Activated T-helper 2 cell treated with anti-CD3 and anti-CD28 coated beads, Interferon-gamma antibody, Interleukin-2, Interleukin-4, amounts not matched to agents 10 μg/mL and 5 μg/mL and 100 μg/mL, durations not matched to agents 14 hours and 24 hours and 36 hours (primary cell): ENCODE data around the gene SNX24. TPM values are rescaled to one million over a fixed set of nuclear protein-coding genes. Genes with fewer than 3 reads are reported as not detected.

Experiments used
- DNase-seq: peaks from one replicate; pipeline ENCODE4 v3.0.0; 2021; ENCODE audit warnings: low spot score
- H3K27ac Mint-ChIP-seq: one replicate; pipeline ENCODE4 v1.8.0; 2021; ENCODE audit warnings: mixed read lengths
- H3K27me3 Mint-ChIP-seq: one replicate; pipeline ENCODE4 v1.8.0; 2021; ENCODE audit warnings: low read depth, mixed read lengths
- H3K36me3 Mint-ChIP-seq: one replicate; pipeline ENCODE4 v1.8.0; 2021; ENCODE audit warnings: low read depth, mixed read lengths
- H3K4me1 Mint-ChIP-seq: one replicate; pipeline ENCODE4 v1.8.0; 2021; ENCODE audit warnings: low read depth, mixed read lengths
- H3K4me3 Mint-ChIP-seq: one replicate; pipeline ENCODE4 v1.8.0; 2021; ENCODE audit warnings: low read depth, mild to moderate bottlenecking, moderate library complexity, mixed read lengths
- H3K9me3 Mint-ChIP-seq: one replicate; pipeline ENCODE4 v1.8.0; 2021; ENCODE audit warnings: mixed read lengths
- intact Hi-C: fragments of 100-400 bp; cut with micrococcal nuclease; formaldehyde crosslinking; loops from one replicate; pipeline ENCODE4 v1.15.1; 2023
- total RNA-seq: library from RNA; stranded (reverse); gene quantifications from 2 replicates; pipeline ENCODE4 v1.2.3, GENCODE V29; 2022

SNX24 gene
- total RNA-seq, 1 donor from 2014 or later, result 1.7 TPM

DNA sequence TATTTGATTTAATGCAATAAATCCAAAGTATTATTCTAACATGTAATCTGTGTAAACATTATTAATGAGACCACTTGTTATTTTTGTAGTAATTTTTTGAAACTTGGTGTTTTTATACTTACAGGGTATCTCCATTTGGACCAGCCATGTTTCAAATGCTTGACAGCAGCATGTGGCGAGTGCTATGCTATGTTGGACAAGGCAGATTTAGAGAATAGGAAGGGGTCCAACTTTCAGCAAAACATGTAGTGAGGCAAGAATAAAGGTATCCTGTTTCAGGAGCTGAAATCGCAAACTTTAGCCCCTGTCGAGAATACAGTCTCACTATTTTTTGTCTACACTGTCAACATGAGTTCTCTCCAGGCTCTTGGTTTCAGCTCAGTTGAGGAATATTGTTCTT is 33.7 kb downstream of the SNX24 start:
- no peak for DNase-seq
- intact Hi-C loops, result no loop called here
- H3K27me3 Mint-ChIP-seq, result peaks cover 3% of the 10 kb centered on the region
- H3K9me3 Mint-ChIP-seq, result no peaks in the 10 kb centered on the region
- H3K27ac Mint-ChIP-seq, result no peak overlapping the region
- no peaks in the 10 kb centered on the region for H3K36me3 Mint-ChIP-seq
- H3K4me1 Mint-ChIP-seq, result peaks cover 5% of the 10 kb centered on the region
- no peak overlapping the region for H3K4me3 Mint-ChIP-seq

DNA sequence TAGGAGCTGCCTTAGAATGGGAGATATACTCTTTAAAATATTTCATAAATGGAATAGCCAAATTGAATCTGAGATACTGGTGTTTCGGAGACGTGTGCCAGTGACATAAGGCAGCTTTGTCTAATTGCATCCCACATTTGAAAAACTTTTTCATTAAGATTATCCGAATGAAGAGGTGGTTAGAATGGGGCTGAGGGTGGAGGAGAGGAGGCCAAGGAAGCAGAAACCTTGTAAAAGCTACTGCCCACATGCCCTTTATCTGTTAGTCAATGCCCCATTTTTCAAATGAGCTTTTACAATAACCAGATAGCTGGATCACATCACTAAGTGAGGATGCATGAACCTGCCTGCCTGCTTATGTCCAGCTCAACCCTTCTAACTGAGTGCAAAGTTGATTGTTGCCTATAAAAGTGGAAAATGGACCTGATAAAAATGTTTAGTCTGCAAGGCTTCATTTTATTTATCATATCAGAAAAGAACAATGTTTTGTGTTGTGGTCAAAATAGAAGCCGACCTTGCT is 34.8 kb downstream of the SNX24 start:
- Mint-ChIP-seq H3K36me3 (no peaks in the 10 kb centered on the region), H3K9me3 (no peaks in the 10 kb centered on the region), H3K27me3 (peaks cover 3% of the 10 kb centered on the region), H3K27ac (no peak overlapping the region), H3K4me1 (peaks cover 5% of the 10 kb centered on the region), H3K4me3 (no peak overlapping the region)
- DNase-seq, result no peak
- intact Hi-C loops, result no loop called here

- Mint-ChIP-seq H3K27ac (no peak overlapping the region), H3K27me3 (peaks cover 3% of the 10 kb centered on the region), H3K4me1 (peaks cover 5% of the 10 kb centered on the region), H3K9me3 (no peaks in the 10 kb centered on the region), H3K36me3 (no peaks in the 10 kb centered on the region), H3K4me3 (no peak overlapping the region)
- no peak for DNase-seq
- intact Hi-C loops, result no loop called here
These were observed 35.3 kb downstream of the SNX24 start for GRCh38 chr5:122880749-122881148.

- DNase-seq, result no peak
- Mint-ChIP-seq H3K27me3 (peaks cover 3% of the 10 kb centered on the region), H3K4me1 (peaks cover 5% of the 10 kb centered on the region), H3K27ac (no peak overlapping the region), H3K9me3 (no peaks in the 10 kb centered on the region), H3K36me3 (no peaks in the 10 kb centered on the region), H3K4me3 (no peak overlapping the region)
- intact Hi-C loops, result no loop called here
These were observed 37.4 kb downstream of the SNX24 start for GRCh38 chr5:122882831-122883230.

DNA sequence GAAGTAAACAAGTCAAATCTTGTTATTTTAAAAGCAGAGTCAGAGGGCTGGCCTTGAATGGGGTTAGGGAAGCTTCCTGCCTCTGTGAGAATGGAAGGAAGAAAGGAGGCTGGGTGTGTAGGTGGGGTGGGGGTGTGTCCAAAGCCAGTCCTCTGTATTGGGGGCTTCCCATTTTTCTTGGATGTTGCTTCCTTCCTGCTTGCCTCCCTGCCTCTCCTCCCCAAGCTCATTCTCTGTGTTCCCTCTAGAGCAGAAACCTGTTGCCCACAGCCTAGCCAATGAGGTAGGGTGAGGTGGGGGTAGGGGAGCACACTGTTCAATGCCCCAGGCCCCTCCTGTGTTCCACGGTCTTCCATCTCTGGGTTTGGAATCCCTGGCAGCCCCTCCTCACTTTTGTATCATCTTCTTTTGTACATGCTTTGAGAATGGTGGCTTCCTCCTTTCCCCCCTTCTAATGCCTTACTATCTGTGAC is 39.7 kb downstream of the SNX24 start:
- Mint-ChIP-seq H3K27ac (no peak overlapping the region), H3K36me3 (no peaks in the 10 kb centered on the region), H3K4me1 (peaks cover 5% of the 10 kb centered on the region), H3K4me3 (no peak overlapping the region), H3K27me3 (peaks cover 5% of the 10 kb centered on the region), H3K9me3 (no peaks in the 10 kb centered on the region)
- intact Hi-C loops, result no loop called here
- DNase-seq, result no peak

DNA sequence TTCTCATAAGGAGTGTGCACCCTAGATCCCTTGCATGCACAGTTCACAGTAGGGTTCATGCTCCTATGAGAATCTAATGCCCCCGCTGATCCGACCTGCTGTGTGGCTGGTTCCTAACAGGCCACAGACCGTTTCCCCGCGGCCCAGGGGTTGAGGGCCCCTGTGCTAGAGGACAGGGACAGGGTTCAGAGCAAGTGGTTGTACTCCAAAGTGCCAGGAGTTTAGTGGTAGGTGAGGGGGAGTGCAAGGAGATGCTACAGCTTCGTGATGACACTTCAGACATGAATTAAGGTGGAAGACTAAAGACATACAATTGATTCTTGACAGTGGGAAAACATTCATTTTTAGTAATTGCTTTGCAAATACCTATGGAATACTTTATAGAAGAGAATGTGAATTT is 40.5 kb downstream of the SNX24 start:
- Mint-ChIP-seq H3K36me3 (no peaks in the 10 kb centered on the region), H3K27ac (no peak overlapping the region), H3K9me3 (no peaks in the 10 kb centered on the region), H3K27me3 (peaks cover 5% of the 10 kb centered on the region), H3K4me3 (no peak overlapping the region), H3K4me1 (peaks cover 2% of the 10 kb centered on the region)
- DNase-seq, result no peak
- intact Hi-C loops, result no loop called here

DNA sequence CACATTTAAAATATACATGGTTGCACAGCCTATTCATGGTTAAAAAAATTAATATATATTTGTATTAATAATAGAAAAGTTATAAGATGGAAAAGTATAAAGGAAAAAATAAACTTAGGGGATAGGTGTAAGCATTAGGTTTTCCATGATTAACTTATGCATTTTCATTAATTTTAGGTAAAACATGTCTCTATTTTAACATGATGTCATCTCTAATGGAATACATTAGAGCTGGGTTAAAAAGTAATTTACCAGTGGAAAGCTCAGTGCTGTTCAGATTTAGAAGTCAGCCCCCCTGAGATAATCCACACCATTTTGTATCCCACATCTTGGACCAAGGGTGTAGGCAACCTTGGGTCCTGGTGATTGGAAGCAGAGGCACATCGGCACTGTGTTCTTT is 49.7 kb downstream of the SNX24 start:
- no peak overlapping the region for H3K4me3 Mint-ChIP-seq
- intact Hi-C loops, result no loop called here
- H3K9me3 Mint-ChIP-seq, result no peaks in the 10 kb centered on the region
- H3K27ac Mint-ChIP-seq, result no peak overlapping the region
- DNase-seq, result no peak
- H3K36me3 Mint-ChIP-seq, result no peaks in the 10 kb centered on the region
- H3K27me3 Mint-ChIP-seq, result peaks cover 4% of the 10 kb centered on the region
- no peaks in the 10 kb centered on the region for H3K4me1 Mint-ChIP-seq

DNA sequence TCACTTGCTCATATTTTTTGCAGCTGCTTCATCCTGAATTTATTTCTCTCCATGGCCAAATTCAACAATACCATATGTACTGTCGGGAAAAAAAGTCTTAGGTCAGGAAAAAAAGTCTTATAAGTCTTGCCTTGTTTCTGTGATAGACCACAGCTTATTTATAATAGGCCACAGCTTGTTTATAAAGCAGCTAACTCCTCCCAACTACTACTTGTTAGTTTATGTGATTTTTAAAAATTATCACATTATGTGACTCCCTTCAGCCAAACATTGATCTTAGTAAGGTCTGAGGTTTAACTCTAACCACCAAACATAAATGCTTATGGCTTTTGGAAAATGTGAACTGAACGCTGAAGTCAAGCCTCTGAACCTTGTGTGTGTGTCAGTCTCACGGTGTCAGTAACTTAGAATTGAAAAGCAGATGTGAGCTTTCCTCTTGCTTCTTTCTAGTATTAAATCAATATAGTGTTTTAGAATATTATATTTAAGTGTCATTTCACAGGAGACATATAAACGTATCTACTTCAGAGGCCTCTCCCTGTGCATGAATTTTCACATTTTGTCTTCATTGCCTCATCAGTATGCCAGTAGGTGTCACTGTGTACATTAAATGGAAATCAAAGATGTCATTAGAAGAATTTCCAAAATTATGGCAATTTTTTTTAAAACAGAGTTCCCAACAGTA is 51.3 kb downstream of the SNX24 start:
- Mint-ChIP-seq H3K4me3 (no peak overlapping the region), H3K27me3 (peaks cover 4% of the 10 kb centered on the region), H3K4me1 (no peaks in the 10 kb centered on the region), H3K27ac (no peak overlapping the region), H3K36me3 (no peaks in the 10 kb centered on the region), H3K9me3 (no peaks in the 10 kb centered on the region)
- no peak for DNase-seq
- intact Hi-C loops, result no loop called here

DNA sequence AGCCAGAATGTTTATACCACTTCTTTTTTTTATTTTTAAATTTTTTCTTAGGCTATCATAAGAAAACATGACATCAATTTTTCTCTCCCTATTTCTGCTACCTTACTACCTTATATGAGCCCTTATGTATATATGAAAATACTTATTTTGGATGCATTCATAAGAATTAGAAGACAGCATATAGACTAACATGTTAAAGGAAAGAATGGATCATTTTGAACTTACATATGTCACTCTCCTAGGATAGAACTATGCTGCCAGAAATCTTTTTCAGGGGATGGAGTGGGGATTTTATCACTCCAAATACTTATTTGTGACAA is 51.8 kb downstream of the SNX24 start:
- intact Hi-C loops, result no loop called here
- Mint-ChIP-seq H3K9me3 (no peaks in the 10 kb centered on the region), H3K27me3 (peaks cover 4% of the 10 kb centered on the region), H3K36me3 (no peaks in the 10 kb centered on the region), H3K4me3 (no peak overlapping the region), H3K27ac (no peak overlapping the region), H3K4me1 (peaks cover 3% of the 10 kb centered on the region)
- no peak for DNase-seq

- H3K9me3 Mint-ChIP-seq, result no peaks in the 10 kb centered on the region
- no peak overlapping the region for H3K4me3 Mint-ChIP-seq
- no peaks in the 10 kb centered on the region for H3K36me3 Mint-ChIP-seq
- no peak for DNase-seq
- H3K27ac Mint-ChIP-seq, result no peak overlapping the region
- peaks cover 7% of the 10 kb centered on the region for H3K4me1 Mint-ChIP-seq
- intact Hi-C loops, result no loop called here
- peaks cover 4% of the 10 kb centered on the region for H3K27me3 Mint-ChIP-seq
These were observed 55.9 kb downstream of the SNX24 start for GRCh38 chr5:122901346-122901745.

- no peak for DNase-seq
- H3K4me1 Mint-ChIP-seq, result peaks cover 7% of the 10 kb centered on the region
- no peak overlapping the region for H3K27ac Mint-ChIP-seq
- H3K27me3 Mint-ChIP-seq, result peaks cover 4% of the 10 kb centered on the region
- H3K36me3 Mint-ChIP-seq, result no peaks in the 10 kb centered on the region
- no peaks in the 10 kb centered on the region for H3K9me3 Mint-ChIP-seq
- no peak overlapping the region for H3K4me3 Mint-ChIP-seq
- intact Hi-C loops, result no loop called here
These were observed 56.9 kb downstream of the SNX24 start for GRCh38 chr5:122902263-122902662.

GRCh38 chr5:122906768-122907167 is 61.4 kb downstream of the SNX24 start:
- Mint-ChIP-seq H3K36me3 (no peaks in the 10 kb centered on the region), H3K27me3 (no peaks in the 10 kb centered on the region), H3K4me1 (peaks cover 7% of the 10 kb centered on the region), H3K9me3 (no peaks in the 10 kb centered on the region), H3K27ac (no peak overlapping the region), H3K4me3 (no peak overlapping the region)
- DNase-seq, result no peak
- intact Hi-C loops, result no loop called here

DNA sequence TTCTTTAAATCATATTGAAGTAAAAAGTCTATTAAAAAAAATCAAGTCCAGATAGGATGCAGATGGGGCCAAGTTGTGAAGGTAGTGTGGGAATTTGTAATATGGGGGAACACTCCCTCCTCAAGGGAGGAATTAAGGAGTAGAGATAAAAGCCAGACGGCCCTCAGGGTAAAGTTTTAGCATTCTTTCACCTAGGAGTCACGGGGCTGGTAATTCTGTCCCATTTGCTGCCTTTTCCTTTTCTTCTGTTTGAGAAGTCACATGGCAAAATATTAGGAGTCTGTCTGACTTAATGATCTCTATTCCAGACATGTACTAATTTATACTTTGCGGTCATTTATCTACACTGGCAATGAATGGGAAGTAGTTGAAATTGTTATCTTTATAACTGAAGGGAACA is 61.9 kb downstream of the SNX24 start:
- no peaks in the 10 kb centered on the region for H3K9me3 Mint-ChIP-seq
- DNase-seq, result no peak
- intact Hi-C loops, result no loop called here
- no peak overlapping the region for H3K27ac Mint-ChIP-seq
- H3K4me1 Mint-ChIP-seq, result peaks cover 5% of the 10 kb centered on the region
- H3K4me3 Mint-ChIP-seq, result no peak overlapping the region
- H3K36me3 Mint-ChIP-seq, result no peaks in the 10 kb centered on the region
- no peaks in the 10 kb centered on the region for H3K27me3 Mint-ChIP-seq

GRCh38 chr5:122908108-122908507 is 62.7 kb downstream of the SNX24 start:
- Mint-ChIP-seq H3K9me3 (no peaks in the 10 kb centered on the region), H3K4me3 (no peak overlapping the region), H3K27me3 (no peaks in the 10 kb centered on the region), H3K27ac (no peak overlapping the region), H3K36me3 (no peaks in the 10 kb centered on the region), H3K4me1 (no peaks in the 10 kb centered on the region)
- intact Hi-C loops, result no loop called here
- DNase-seq, result no peak
